Gastroesophageal sphincter (tissue), 3 donors: ENCODE results near the gene PARD3.

Source experiments
- POLR2AphosphoS5 ChIP-seq: sonication (generic); formaldehyde crosslinking; IDR thresholded peaks from one replicate; pipeline ENCODE4 v1.6.1; 2017; ENCODE audit warnings: antibody characterized with exemption
- TF ChIP-seq, protein P1 (sequence below), 4 experiments: fragments of 200-600 bp in 2 of 4; fragments of 450-650 bp in 2 of 4; sonication (generic) in 1 of 4; IDR thresholded peaks; one replicate each; pipeline ENCODE4 v1.5.1; 2017 to 2019; ENCODE audit warnings: antibody characterized with exemption in 4 of 4, mild to moderate bottlenecking in 2 of 4, moderate library complexity in 2 of 4

DNA sequence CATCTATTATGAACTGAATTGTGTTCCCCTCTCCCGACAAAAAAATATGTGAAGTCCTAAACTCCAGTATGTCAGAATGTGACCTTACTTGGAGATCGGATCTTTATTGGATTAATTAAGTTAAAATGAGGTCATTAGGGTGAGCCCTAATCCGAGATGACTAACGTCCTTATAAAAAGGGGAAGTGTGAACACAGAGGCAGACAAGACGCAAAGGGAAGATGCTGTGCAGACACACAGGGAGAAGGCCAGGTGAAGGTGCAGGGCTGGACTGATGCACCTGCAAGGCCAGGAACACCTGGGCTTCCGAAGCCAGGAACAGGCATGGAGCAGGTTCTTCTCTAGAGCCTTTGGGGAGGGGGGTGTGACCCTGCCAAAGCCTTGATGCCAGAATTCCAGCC, 187.8 kb downstream of the PARD3 start:
- TF ChIP-seq, protein P1, sequence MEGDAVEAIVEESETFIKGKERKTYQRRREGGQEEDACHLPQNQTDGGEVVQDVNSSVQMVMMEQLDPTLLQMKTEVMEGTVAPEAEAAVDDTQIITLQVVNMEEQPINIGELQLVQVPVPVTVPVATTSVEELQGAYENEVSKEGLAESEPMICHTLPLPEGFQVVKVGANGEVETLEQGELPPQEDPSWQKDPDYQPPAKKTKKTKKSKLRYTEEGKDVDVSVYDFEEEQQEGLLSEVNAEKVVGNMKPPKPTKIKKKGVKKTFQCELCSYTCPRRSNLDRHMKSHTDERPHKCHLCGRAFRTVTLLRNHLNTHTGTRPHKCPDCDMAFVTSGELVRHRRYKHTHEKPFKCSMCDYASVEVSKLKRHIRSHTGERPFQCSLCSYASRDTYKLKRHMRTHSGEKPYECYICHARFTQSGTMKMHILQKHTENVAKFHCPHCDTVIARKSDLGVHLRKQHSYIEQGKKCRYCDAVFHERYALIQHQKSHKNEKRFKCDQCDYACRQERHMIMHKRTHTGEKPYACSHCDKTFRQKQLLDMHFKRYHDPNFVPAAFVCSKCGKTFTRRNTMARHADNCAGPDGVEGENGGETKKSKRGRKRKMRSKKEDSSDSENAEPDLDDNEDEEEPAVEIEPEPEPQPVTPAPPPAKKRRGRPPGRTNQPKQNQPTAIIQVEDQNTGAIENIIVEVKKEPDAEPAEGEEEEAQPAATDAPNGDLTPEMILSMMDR (IDR thresholded peaks at IDR 0.05) = no peak
- TF ChIP-seq POLR2AphosphoS5 = no peak
